Measurements from ENCODE around the gene WNT11. TPM values are rescaled to one million over a fixed set of nuclear protein-coding genes. Genes with fewer than 3 reads are reported as not detected.

WNT11 gene
- total RNA-seq, 1 donor from 2014 or later = 4.1 TPM

DNA sequence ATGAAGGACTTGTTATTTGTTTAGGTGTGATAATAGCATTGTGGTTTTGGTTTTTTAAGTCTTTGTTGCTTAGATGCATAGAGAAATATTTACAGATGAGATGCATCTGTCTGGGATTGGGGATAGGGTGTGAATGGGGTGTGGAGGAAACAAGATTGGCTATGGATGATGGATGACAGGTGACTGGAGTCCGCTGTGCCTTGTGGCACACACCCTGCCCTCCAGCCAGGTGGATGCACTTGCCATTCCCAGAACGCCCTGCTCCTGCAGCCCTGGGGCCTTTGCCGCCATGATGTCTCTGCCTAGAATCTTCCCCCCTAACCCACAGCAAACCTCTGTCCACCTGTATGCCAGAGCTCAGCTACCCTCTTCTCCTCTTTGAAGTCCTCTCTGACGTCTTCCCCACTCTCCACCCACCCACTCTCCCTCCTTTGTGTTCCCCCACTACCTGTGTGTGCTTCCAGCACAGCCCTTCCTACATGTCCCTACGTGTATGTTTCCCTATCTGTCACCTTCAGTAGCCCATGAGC is 54.7 kb downstream of the WNT11 start:
- Mint-ChIP-seq H3K36me3 (ENCODE audit: unreplicated experiment) (no peaks in the 10 kb centered on the region), H3K4me3 (ENCODE audit: unreplicated experiment) (peak overlapping the region; percentile 30), H3K4me1 (ENCODE audit: unreplicated experiment) (peaks cover 34% of the 10 kb centered on the region), H3K27ac (ENCODE audit: unreplicated experiment) (peak overlapping the region; percentile 6), H3K27me3 (ENCODE audit: unreplicated experiment) (no peaks in the 10 kb centered on the region), H3K9me3 (ENCODE audit: unreplicated experiment) (no peaks in the 10 kb centered on the region)
- TF ChIP-seq CTCF (IDR thresholded peaks at IDR 0.05) = no peak
- DNase-seq (ENCODE audit: extremely low spot score, unreplicated experiment) = no peak

- Mint-ChIP-seq H3K9me3 (ENCODE audit: unreplicated experiment) (no peaks in the 10 kb centered on the region), H3K36me3 (ENCODE audit: unreplicated experiment) (no peaks in the 10 kb centered on the region), H3K27ac (ENCODE audit: unreplicated experiment) (no peak overlapping the region), H3K27me3 (ENCODE audit: unreplicated experiment) (no peaks in the 10 kb centered on the region), H3K4me1 (ENCODE audit: unreplicated experiment) (peaks cover 28% of the 10 kb centered on the region), H3K4me3 (ENCODE audit: unreplicated experiment) (no peak overlapping the region)
- TF ChIP-seq CTCF (IDR thresholded peaks at IDR 0.05) = no peak
- DNase-seq (ENCODE audit: extremely low spot score, unreplicated experiment) = no peak
These were observed 56.2 kb downstream of the WNT11 start for GRCh38 chr11:76150141-76150540.

DNA sequence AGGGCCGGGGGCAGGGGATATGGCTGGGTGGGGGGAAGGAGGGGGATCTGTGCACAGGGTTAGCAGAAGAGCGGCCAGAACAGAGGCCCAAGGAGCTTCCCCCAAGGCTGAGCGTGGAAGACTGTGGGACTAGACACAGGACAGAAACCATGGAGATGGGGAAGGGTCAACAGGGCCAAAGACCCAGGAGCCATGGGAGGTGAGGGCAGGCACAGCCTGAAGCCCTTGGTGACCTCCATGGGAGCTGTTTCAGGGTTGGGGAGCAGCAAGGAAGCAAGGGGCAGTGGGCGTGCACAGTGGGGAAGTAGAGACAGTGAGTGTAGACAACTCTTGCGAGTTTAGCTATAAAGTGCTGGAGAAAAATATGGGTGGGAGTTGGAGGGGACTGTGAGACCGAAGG is 56.6 kb downstream of the WNT11 start:
- H3K4me3 Mint-ChIP-seq (ENCODE audit: unreplicated experiment) = no peak overlapping the region
- no peaks in the 10 kb centered on the region for H3K36me3 Mint-ChIP-seq (ENCODE audit: unreplicated experiment)
- H3K27ac Mint-ChIP-seq (ENCODE audit: unreplicated experiment) = no peak overlapping the region
- no peaks in the 10 kb centered on the region for H3K27me3 Mint-ChIP-seq (ENCODE audit: unreplicated experiment)
- DNase-seq (ENCODE audit: extremely low spot score, unreplicated experiment) = no peak
- H3K4me1 Mint-ChIP-seq (ENCODE audit: unreplicated experiment) = peaks cover 29% of the 10 kb centered on the region
- H3K9me3 Mint-ChIP-seq (ENCODE audit: unreplicated experiment) = no peaks in the 10 kb centered on the region
- TF ChIP-seq CTCF (IDR thresholded peaks at IDR 0.05) = no peak

DNA sequence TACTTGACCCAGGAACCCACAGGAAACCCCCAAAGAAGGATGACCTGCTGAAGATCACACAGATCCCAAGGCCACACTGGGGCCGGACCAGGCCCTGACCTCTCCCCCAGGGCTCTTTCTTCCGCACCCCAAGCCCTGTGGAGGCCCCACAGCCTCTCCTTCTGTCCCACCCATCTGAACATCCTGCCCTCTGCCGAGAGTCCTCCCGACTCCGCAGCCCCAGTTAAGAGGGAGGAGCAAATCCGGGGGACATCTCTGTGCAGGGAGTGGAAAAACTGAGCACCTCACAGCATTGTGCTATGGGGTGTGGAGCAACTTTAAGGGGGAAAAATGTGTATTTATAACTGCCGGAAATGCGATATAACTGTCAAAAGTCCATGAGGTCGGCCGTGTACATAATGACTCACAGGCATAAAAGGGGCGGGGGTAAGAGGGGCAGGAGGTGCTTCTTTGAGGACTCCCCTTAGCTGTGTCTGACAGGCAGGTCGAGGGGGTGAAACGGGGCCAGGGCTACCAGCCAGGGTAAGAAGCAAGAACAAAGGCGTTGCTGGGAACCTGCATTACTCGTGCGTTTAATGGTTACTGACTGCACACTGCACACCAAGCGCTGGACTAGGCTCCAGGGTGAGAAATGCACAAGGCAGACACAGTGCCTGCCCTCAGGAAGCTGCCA is 57.2 kb downstream of the WNT11 start:
- H3K9me3 Mint-ChIP-seq (ENCODE audit: unreplicated experiment) = no peaks in the 10 kb centered on the region
- no peaks in the 10 kb centered on the region for H3K36me3 Mint-ChIP-seq (ENCODE audit: unreplicated experiment)
- peaks cover 35% of the 10 kb centered on the region for H3K4me1 Mint-ChIP-seq (ENCODE audit: unreplicated experiment)
- no peak for TF ChIP-seq CTCF (IDR thresholded peaks at IDR 0.05)
- no peaks in the 10 kb centered on the region for H3K27me3 Mint-ChIP-seq (ENCODE audit: unreplicated experiment)
- H3K27ac Mint-ChIP-seq (ENCODE audit: unreplicated experiment) = no peak overlapping the region
- DNase-seq (ENCODE audit: extremely low spot score, unreplicated experiment) = no peak
- no peak overlapping the region for H3K4me3 Mint-ChIP-seq (ENCODE audit: unreplicated experiment)

DNA sequence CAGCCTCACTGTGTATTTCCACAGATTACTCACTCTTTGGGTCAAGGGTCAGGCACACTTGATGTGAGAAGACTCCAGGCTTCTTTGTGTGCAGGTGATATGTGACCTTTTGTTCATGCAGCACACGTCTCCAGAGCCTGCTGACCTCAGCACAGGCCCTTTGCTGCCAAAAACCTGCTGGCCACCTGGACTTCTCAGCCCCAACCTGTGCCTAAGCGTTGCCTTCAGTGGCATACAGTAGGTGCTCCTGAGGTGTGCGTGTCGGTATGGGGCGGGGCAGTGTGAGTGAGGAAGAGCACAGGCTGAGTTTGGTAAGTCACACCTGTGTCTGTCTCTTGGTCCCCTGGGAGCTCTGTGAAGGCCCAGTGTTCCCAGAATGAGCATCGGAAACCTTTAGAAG is 58.1 kb downstream of the WNT11 start:
- H3K27me3 Mint-ChIP-seq (ENCODE audit: unreplicated experiment) = no peaks in the 10 kb centered on the region
- no peaks in the 10 kb centered on the region for H3K9me3 Mint-ChIP-seq (ENCODE audit: unreplicated experiment)
- TF ChIP-seq CTCF (IDR thresholded peaks at IDR 0.05) = no peak
- H3K4me1 Mint-ChIP-seq (ENCODE audit: unreplicated experiment) = peaks cover 36% of the 10 kb centered on the region
- H3K36me3 Mint-ChIP-seq (ENCODE audit: unreplicated experiment) = no peaks in the 10 kb centered on the region
- no peak overlapping the region for H3K27ac Mint-ChIP-seq (ENCODE audit: unreplicated experiment)
- H3K4me3 Mint-ChIP-seq (ENCODE audit: unreplicated experiment) = no peak overlapping the region
- no peak for DNase-seq (ENCODE audit: extremely low spot score, unreplicated experiment)
